GM19463 (cell line): ENCODE data around the gene NMS.
"Not testable (repeated sequence)": the region's sequence is repeated elsewhere in the genome, so short reads cannot be mapped to it uniquely, and the experiment has no call there.

ENCODE experiments used
- ATAC-seq: cut with Tn5 transposase; IDR thresholded peaks from one replicate; pipeline ENCODE4 v1.9.1; 2021; ENCODE audit warnings: mild to moderate bottlenecking, moderate library complexity; ENCODE audit not compliant: unreplicated experiment

NMS gene

GRCh38 chr2:100470182-100470581 is at the start of gene NMS:
Gene NMS, plus strand, starts transcription at chr2:100470482. Its CDS starts 7 bp downstream, at chr2:100470489.
- ATAC-seq = no peak

- ATAC-seq = no peak
These were observed 47.8 kb upstream of the NMS start for GRCh38 chr2:100422320-100423055.

GRCh38 chr2:100423631-100424030 is 46.7 kb upstream of the NMS start:
- no peak for ATAC-seq

- no peak for ATAC-seq
These were observed 45.9 kb upstream of the NMS start for GRCh38 chr2:100424277-100424875.

- no peak for ATAC-seq
These were observed 45.2 kb upstream of the NMS start for GRCh38 chr2:100425107-100425506.

GRCh38 chr2:100425573-100426383 is 44.5 kb upstream of the NMS start:
- ATAC-seq = no peak

- no peak for ATAC-seq
These were observed 43.9 kb upstream of the NMS start for GRCh38 chr2:100426384-100426720.

GRCh38 chr2:100427111-100427510 is 43.2 kb upstream of the NMS start:
- no peak for ATAC-seq

GRCh38 chr2:100427627-100428258 is 42.5 kb upstream of the NMS start:
- ATAC-seq = no peak

GRCh38 chr2:100429726-100430125 is 40.6 kb upstream of the NMS start:
- ATAC-seq = no peak

- no peak for ATAC-seq
These were observed 32.5 kb upstream of the NMS start for GRCh38 chr2:100437751-100438150.

GRCh38 chr2:100446696-100447095 is 23.6 kb upstream of the NMS start:
- no peak for ATAC-seq

GRCh38 chr2:100451092-100451491 is 19.2 kb upstream of the NMS start:
- no peak for ATAC-seq

- no peak for ATAC-seq
These were observed 18.5 kb upstream of the NMS start for GRCh38 chr2:100451734-100452133.

- ATAC-seq = no peak
These were observed 16.4 kb upstream of the NMS start for GRCh38 chr2:100453853-100454252.

GRCh38 chr2:100456357-100456756 is 13.9 kb upstream of the NMS start:
- ATAC-seq = not testable (repeated sequence)

GRCh38 chr2:100460904-100461530 is 9.3 kb upstream of the NMS start:
- no peak for ATAC-seq

GRCh38 chr2:100470898-100471514 is 724 bp downstream of the NMS start:
- no peak for ATAC-seq

GRCh38 chr2:100476606-100477005 is 6.3 kb downstream of the NMS start:
- no peak for ATAC-seq

- no peak for ATAC-seq
These were observed 12.5 kb downstream of the NMS start for GRCh38 chr2:100482741-100483140.

GRCh38 chr2:100483895-100484294 is 13.6 kb downstream of the NMS start:
- no peak for ATAC-seq
